Smooth muscle cell (in vitro differentiated cells): Measurements from ENCODE around the gene SLC66A1. TPM values are rescaled to one million over a fixed set of nuclear protein-coding genes. Genes with fewer than 3 reads are reported as not detected.
"Not testable (repeated sequence)": the region's sequence is repeated elsewhere in the genome, so short reads cannot be mapped to it uniquely, and the experiment has no call there.

ENCODE experiments used
- DNase-seq: peaks from one replicate; lab custom pipeline; 2025; ENCODE audit not compliant: unreplicated experiment; lab: John Stamatoyannopoulos, UW
- H2AFZ ChIP-seq: fragments of 200-600 bp; sonication (generic); 2 replicates; pipeline ENCODE4 v1.6.0; 2016; ENCODE audit warnings: antibody characterized with exemption, low read depth, mild to moderate bottlenecking
- H3F3A ChIP-seq: fragments of 200-600 bp; sonication (generic); 2 replicates; pipeline ENCODE4 v1.6.0; 2017; ENCODE audit warnings: antibody characterized with exemption, low read depth
- H3K27ac ChIP-seq: fragments of 200-600 bp; sonication (generic); 2 replicates; pipeline ENCODE4 v1.5.1; 2016; ENCODE audit warnings: low read depth, mild to moderate bottlenecking
- H3K27me3 ChIP-seq: fragments of 200-600 bp; sonication (generic); 2 replicates; pipeline ENCODE4 v1.6.1; 2016; ENCODE audit warnings: low read depth, mild to moderate bottlenecking
- H3K36me3 ChIP-seq: fragments of 200-600 bp; sonication (generic); 2 replicates; pipeline ENCODE4 v1.5.1; 2016; ENCODE audit warnings: low read depth
- H3K4me1 ChIP-seq: fragments of 200-600 bp; sonication (generic); 2 replicates; pipeline ENCODE4 v1.5.1; 2016; ENCODE audit warnings: low read depth
- H3K4me2 ChIP-seq: fragments of 200-600 bp; sonication (generic); 2 replicates; pipeline ENCODE4 v1.6.0; 2016; ENCODE audit warnings: mild to moderate bottlenecking
- H3K4me3 ChIP-seq: fragments of 200-600 bp; sonication (generic); 2 replicates; pipeline ENCODE4 v1.5.1; 2016; ENCODE audit warnings: mild to moderate bottlenecking
- H3K79me2 ChIP-seq: fragments of 200-600 bp; sonication (generic); 2 replicates; pipeline ENCODE4 v1.6.0; 2016; ENCODE audit warnings: low read depth, mild to moderate bottlenecking
- H3K9ac ChIP-seq: fragments of 200-600 bp; sonication (generic); 2 replicates; pipeline ENCODE4 v1.6.0; 2016; ENCODE audit warnings: low read depth
- H3K9me3 ChIP-seq: fragments of 200-600 bp; sonication (generic); replicated peaks from 2 replicates; pipeline ENCODE4 v1.5.1; 2016; ENCODE audit warnings: low read depth
- H4K20me1 ChIP-seq: fragments of 200-600 bp; sonication (generic); 2 replicates; pipeline ENCODE4 v1.6.0; 2016; ENCODE audit warnings: low read depth
- whole genome bisulfite sequencing: methylation state at CpG from one replicate; pipeline ENCODE4 v1.1.7; 2016; ENCODE audit warnings: low lambda C conversion rate; 5-methylcytosine and 5-hydroxymethylcytosine counted together
- polyA plus RNA-seq: library from polyadenylated mRNA; unstranded; fragments of >200 nt; fragmentation: Nextera tagmentation; extraction: Ambion mirVana; gene quantifications from 2 replicates; pipeline ENCODE4 v1.2.1, GENCODE V29; 2016
- total RNA-seq: library from RNA; depleted of rRNA; stranded (reverse); fragments of >200 nt; gene quantifications from 2 replicates; pipeline ENCODE4 v1.2.3, GENCODE V29; 2014
- TF ChIP-seq, protein P1 (sequence below): fragments of 200-600 bp; sonication (generic); IDR thresholded peaks from 2 replicates; pipeline ENCODE4 v1.5.1; 2017; ENCODE audit warnings: borderline replicate concordance, mild to moderate bottlenecking, antibody characterized with exemption; ENCODE audit not compliant: insufficient read depth, poor library complexity, severe bottlenecking

Gene SLC66A1
- total and polyA plus RNA-seq, 2 experiments from 2014 or later, result 21.9 to 23.9 TPM

DNA sequence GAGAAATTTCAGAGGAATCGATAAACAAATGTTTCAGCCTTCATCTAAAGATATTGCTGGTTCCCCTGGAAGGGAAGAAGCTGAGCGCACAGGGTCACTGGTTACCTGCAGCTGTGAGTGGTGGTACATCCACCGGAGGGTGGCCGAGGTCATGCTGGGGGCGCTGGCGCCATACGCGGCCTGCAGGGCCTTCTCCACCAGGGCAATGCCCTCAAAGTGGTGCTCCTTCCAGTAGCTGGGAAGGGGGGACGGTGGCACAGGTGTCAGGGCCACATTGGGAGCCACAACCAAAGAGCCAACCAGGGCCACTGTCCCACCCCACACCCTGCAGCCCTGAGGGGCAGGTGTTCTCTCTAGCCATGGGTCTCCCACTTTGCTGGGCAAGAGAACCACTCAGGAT, 28.2 kb upstream of the SLC66A1 start:
- H3K36me3 ChIP-seq, result no peaks in the 10 kb centered on the region
- H2AFZ ChIP-seq, result no peak overlapping the region
- over 99% methylated on average over 9 of the region's 9 CpGs for WGBS
- H3K4me1 ChIP-seq, result peaks cover under 1% of the 10 kb centered on the region
- TF ChIP-seq, protein P1, sequence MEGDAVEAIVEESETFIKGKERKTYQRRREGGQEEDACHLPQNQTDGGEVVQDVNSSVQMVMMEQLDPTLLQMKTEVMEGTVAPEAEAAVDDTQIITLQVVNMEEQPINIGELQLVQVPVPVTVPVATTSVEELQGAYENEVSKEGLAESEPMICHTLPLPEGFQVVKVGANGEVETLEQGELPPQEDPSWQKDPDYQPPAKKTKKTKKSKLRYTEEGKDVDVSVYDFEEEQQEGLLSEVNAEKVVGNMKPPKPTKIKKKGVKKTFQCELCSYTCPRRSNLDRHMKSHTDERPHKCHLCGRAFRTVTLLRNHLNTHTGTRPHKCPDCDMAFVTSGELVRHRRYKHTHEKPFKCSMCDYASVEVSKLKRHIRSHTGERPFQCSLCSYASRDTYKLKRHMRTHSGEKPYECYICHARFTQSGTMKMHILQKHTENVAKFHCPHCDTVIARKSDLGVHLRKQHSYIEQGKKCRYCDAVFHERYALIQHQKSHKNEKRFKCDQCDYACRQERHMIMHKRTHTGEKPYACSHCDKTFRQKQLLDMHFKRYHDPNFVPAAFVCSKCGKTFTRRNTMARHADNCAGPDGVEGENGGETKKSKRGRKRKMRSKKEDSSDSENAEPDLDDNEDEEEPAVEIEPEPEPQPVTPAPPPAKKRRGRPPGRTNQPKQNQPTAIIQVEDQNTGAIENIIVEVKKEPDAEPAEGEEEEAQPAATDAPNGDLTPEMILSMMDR, result no peak
- H3F3A ChIP-seq, result no peaks in the 10 kb centered on the region
- no peak overlapping the region for H3K9ac ChIP-seq
- DNase-seq, result no peak
- H3K9me3 ChIP-seq, result no peaks in the 10 kb centered on the region
- H3K27me3 ChIP-seq, result peaks cover 4% of the 10 kb centered on the region
- no peak overlapping the region for H3K4me2 ChIP-seq
- no peaks in the 10 kb centered on the region for H3K79me2 ChIP-seq
- H4K20me1 ChIP-seq, result no peaks in the 10 kb centered on the region
- H3K27ac ChIP-seq, result no peak overlapping the region
- H3K4me3 ChIP-seq, result no peak overlapping the region

DNA sequence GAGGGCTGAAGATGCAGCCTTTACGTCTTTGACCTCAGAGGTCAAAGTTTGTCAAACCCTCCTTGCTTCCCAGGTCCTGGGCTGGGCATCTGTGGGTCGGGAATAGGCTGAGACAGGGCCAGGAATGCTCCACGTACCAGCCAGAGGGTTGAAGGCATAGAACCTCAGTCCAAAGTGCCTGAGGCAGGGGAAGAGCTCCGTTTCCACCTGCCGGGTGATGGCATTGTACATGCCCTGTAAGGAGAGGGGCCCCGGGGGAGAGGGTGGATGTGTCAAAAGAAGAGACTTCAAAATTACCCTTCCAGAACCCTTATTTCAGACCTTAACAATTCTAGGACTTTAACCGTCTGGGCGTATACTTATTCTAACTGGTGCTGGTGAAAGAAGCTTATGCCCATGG, 27.2 kb upstream of the SLC66A1 start:
- H3K9ac ChIP-seq, result no peak overlapping the region
- H3K4me2 ChIP-seq, result no peak overlapping the region
- no peak overlapping the region for H3K27ac ChIP-seq
- peaks cover 4% of the 10 kb centered on the region for H3K4me1 ChIP-seq
- no peak overlapping the region for H2AFZ ChIP-seq
- whole genome bisulfite sequencing, result 93% methylated on average over 8 of the region's 8 CpGs
- H3K4me3 ChIP-seq, result no peak overlapping the region
- no peaks in the 10 kb centered on the region for H3K36me3 ChIP-seq
- TF ChIP-seq, protein P1, result no peak
- no peaks in the 10 kb centered on the region for H3K79me2 ChIP-seq
- H4K20me1 ChIP-seq, result no peaks in the 10 kb centered on the region
- no peaks in the 10 kb centered on the region for H3K9me3 ChIP-seq
- peaks cover 12% of the 10 kb centered on the region for H3K27me3 ChIP-seq
- DNase-seq, result no peak
- no peaks in the 10 kb centered on the region for H3F3A ChIP-seq

DNA sequence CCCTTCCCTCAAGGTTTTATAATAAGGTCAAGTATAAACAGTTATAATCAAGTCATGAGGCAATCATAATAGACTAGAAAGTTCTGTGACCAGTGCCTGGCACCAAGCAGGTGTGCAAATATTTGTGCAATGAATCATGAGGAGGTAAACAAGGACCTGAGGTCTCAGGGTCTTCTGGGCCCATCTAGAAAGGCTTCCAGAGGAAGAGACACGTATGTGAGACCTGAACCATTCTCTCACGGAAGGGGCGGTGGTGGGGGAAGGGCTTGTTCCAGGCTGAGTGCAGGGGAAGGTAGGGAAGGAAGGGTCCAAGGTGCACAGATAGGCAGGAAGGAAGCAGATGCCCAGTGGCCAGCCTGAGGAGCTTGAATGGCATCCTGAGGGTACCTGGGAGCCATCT, 26.8 kb upstream of the SLC66A1 start:
- H3F3A ChIP-seq, DNase-seq, H2AFZ ChIP-seq, H3K9me3 ChIP-seq, H3K9ac ChIP-seq, H3K4me2 ChIP-seq, H3K36me3 ChIP-seq, H3K4me3 ChIP-seq, H3K4me1 ChIP-seq, H4K20me1 ChIP-seq, H3K27ac ChIP-seq, H3K79me2 ChIP-seq: not testable (repeated sequence)
- WGBS, result 94% methylated on average over 3 of the region's 3 CpGs
- H3K27me3 ChIP-seq, result peaks cover 16% of the 10 kb centered on the region

DNA sequence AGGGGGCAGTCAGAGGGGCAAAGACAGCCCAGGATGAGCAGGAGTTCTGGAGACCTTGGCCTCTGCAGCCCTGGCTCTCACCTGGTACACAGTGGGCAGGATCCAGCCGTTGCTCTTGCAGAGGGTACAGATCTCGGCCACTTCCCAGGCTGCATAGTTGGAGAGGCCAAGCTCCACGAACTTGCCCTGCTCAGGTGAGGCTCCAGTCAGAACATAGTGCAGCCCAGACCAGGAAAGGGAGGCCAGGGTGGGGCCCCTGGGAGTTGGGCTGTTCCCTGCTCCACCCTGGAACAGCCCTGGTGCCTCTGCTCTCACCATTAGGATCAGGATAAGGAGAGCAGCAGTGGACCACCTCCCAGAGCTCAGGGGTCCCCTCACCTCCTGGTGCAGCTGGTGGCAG, 26.3 kb upstream of the SLC66A1 start:
- not testable (repeated sequence) for H4K20me1 ChIP-seq, H2AFZ ChIP-seq, H3K27ac ChIP-seq, H3F3A ChIP-seq, H3K9me3 ChIP-seq, H3K36me3 ChIP-seq, H3K79me2 ChIP-seq, H3K4me2 ChIP-seq, H3K9ac ChIP-seq, H3K4me1 ChIP-seq, H3K4me3 ChIP-seq, DNase-seq
- 86% methylated on average over 2 of the region's 3 CpGs for WGBS
- peaks cover 18% of the 10 kb centered on the region for H3K27me3 ChIP-seq
